ENCODE measurements around the gene ATP6V0B.

ATP6V0B gene

DNA sequence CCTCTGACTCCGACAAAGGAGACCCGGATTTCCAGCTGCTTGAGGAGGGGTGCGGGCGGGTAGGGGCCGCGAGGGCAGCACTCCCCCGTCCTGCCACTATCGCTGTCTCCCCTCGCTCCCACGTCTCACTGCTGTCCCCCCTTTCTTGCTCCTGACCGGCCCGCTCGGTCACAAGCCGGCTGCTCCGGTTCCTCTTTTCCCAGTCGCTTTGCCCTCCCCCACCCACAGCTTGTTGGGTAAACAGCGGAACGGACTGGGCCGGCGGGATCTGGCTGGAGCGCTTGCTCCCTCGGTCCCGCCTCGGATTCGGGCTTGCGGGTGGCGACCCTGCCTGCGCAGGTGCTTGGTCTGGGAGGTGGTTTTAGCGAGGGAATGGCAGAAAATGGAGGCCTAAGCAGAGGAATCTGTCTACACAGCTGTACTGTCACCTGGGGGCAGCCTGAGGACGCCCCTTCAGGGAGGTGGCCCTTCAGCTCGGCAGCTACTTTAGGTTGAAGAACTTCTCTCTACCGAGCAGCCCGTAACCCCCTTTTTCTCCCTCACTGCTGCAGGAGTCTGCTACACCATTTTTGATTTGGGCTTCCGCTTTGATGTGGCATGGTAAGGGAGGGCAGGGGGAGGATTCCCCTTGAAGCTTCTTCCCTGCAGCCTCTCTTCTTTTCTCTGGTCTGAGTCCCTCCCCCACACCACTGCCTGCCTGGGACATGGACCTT, 645 bp downstream of the ATP6V0B start:
- TF ChIP-seq, protein P1, sequence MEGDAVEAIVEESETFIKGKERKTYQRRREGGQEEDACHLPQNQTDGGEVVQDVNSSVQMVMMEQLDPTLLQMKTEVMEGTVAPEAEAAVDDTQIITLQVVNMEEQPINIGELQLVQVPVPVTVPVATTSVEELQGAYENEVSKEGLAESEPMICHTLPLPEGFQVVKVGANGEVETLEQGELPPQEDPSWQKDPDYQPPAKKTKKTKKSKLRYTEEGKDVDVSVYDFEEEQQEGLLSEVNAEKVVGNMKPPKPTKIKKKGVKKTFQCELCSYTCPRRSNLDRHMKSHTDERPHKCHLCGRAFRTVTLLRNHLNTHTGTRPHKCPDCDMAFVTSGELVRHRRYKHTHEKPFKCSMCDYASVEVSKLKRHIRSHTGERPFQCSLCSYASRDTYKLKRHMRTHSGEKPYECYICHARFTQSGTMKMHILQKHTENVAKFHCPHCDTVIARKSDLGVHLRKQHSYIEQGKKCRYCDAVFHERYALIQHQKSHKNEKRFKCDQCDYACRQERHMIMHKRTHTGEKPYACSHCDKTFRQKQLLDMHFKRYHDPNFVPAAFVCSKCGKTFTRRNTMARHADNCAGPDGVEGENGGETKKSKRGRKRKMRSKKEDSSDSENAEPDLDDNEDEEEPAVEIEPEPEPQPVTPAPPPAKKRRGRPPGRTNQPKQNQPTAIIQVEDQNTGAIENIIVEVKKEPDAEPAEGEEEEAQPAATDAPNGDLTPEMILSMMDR (conservative IDR thresholded peaks at IDR 0.05; ENCODE audit: control insufficient read depth, insufficient read depth, low read depth, low read length): no peak
- no peak for DNase-seq (ENCODE audit: low read depth)
- peak overlapping the region; percentile 85 for H3K4me3 ChIP-seq (ENCODE audit: control insufficient read depth, low read depth, low read length)

DNA sequence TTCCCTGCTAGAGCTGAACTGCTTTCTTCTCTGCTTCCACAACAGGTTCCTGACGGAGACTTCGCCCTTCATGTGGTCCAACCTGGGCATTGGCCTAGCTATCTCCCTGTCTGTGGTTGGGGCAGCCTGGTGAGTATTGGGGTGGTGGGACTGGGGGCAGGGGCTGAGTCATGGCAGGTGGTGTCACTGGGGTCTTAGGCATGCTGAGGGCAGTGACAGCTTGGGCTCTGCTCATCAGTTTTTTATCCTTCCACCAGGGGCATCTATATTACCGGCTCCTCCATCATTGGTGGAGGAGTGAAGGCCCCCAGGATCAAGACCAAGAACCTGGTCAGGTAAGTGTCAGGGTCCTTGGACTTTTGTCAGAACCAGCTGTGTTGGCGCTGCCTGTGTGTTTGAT, 1.3 kb downstream of the ATP6V0B start:
- TF ChIP-seq, protein P1 (conservative IDR thresholded peaks at IDR 0.05; ENCODE audit: control insufficient read depth, insufficient read depth, low read depth, low read length): no peak
- H3K4me3 ChIP-seq (ENCODE audit: control insufficient read depth, low read depth, low read length): peak overlapping the region; percentile 85
- DNase-seq (ENCODE audit: low read depth): no peak

DNA sequence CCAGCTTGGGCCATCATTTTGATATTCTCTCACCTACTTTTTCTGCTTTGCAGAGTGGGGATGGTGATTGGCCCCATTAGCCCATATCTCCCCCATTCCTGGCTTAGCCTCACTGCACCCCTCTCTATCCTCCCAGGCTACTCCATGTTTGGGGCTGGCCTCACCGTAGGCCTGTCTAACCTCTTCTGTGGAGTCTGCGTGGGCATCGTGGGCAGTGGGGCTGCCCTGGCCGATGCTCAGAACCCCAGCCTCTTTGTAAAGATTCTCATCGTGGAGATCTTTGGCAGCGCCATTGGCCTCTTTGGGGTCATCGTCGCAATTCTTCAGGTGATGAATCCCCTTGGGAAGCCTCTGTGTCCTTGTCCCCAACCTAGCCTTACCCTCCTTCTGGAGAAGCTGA, 2.1 kb downstream of the ATP6V0B start:
- TF ChIP-seq, protein P1 (conservative IDR thresholded peaks at IDR 0.05; ENCODE audit: control insufficient read depth, insufficient read depth, low read depth, low read length): no peak
- H3K4me3 ChIP-seq (ENCODE audit: control insufficient read depth, low read depth, low read length): no peak overlapping the region
- DNase-seq (ENCODE audit: low read depth): no peak

DNA sequence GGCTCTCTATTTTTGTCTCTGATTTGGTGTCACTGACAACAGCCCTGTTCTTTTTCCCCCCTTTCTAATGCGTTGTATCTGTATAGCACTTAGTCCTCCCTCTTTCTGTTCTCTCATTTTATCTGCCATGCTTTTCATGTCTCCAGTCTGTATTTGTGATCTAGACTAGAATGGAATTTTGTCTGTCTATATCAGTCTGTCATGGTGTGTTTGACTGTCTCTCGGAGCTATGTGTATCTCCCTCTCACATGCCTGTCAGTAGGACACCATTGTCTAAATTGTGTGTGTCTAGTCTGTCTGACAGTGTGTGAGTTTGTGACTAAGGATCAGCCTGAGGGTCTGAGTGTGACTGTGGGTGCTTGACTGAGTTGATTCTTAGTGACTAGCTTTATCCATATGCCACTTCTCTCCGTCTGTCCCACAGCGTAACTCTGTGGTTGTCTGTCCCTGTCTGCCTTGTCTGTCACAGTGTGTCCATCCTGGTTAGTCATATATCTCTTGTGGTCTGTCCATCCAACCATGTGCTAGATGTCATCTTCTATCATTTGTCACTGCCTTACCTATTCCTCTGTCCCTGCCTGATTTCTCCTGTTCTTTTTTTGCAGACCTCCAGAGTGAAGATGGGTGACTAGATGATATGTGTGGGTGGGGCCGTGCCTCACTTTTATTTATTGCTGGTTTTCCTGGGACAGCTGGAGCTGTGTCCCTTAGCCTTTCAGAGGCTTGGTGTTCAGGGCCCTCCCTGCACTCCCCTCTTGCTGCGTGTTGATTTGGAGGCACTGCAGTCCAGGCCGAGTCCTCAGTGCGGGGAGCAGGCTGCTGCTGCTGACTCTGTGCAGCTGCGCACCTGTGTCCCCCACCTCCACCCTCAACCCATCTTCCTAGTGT, 2.9 kb downstream of the ATP6V0B start:
- no peak for DNase-seq (ENCODE audit: low read depth)
- no peak overlapping the region for H3K4me3 ChIP-seq (ENCODE audit: control insufficient read depth, low read depth, low read length)
- TF ChIP-seq, protein P1 (conservative IDR thresholded peaks at IDR 0.05; ENCODE audit: control insufficient read depth, insufficient read depth, low read depth, low read length): no peak

DNA sequence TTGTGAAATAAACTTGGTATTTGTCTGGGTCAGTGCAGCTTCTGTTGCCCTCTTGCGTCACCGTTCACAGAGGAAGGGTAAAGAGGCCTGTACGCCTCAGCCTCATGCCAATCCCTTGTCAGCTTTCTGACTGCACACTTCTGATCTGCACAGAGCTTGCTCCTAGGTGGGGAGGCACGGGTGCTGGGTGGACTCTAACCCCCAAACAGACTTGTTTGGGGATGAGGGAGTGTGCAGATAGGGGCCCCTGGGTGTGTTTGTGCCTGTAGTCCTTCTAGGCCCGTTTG, 3.4 kb downstream of the ATP6V0B start:
- H3K4me3 ChIP-seq (ENCODE audit: control insufficient read depth, low read depth, low read length): peak overlapping the region; percentile 64
- no peak for DNase-seq (ENCODE audit: low read depth)
- TF ChIP-seq, protein P1 (conservative IDR thresholded peaks at IDR 0.05; ENCODE audit: control insufficient read depth, insufficient read depth, low read depth, low read length): no peak

DNA sequence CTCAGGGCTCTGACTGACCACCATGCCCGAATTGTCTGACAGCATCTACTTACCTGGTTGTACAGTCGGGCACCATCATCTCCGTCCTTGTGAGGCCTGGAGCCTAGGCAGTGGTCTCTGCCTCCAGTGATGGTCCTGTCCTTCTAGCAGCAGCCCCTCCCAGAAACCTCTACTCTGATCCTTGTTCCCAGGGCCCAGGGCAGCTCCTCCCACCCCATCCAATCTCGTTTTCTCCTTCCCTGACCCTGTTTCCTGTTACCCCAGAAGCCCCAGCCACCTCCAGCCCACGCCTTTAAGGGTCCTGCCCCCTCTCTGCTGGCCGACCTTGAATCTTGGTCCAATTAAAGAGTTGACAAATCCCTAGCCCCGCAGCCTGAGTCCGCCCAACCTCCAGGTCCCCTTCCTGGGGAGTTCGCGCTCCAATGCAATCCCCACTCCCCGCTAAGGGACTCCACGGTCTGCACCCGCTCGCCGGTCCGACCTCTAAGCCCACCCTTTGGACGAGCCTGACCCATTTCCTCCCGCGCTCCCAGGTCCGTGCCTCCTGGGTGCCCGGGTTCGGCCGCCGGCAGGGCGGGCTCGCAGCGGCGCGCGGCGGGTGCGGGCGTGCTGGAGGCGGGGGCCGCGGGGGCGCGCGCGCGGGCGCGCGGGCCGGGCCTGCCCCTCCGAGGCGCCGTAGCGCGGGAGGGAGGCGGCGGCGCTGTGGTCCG, 3.9 kb downstream of the ATP6V0B start, which contains the start of gene B4GALT2:
TSS of gene B4GALT2 (plus strand) at position 660 of the 710 bp plus-strand sequence. CDS start 1,951 bp downstream, outside the sequence.
- DNase-seq (ENCODE audit: low read depth): peak; percentile 30
- TF ChIP-seq, protein P1 (conservative IDR thresholded peaks at IDR 0.05; ENCODE audit: control insufficient read depth, insufficient read depth, low read depth, low read length): no peak

More for the DNA sequence above, 3.9 kb downstream of the ATP6V0B start, which contains the start of gene B4GALT2:
- H3K4me3 ChIP-seq (ENCODE audit: control insufficient read depth, low read depth, low read length): peak within 1 kb of the TSS; percentile 66

All from fibroblast of mammary gland (primary cell).